Activated CD4-positive, alpha-beta T cell treated with anti-CD3 and anti-CD28 coated beads, Interleukin-2, amount 10 ng/mL, durations not matched to agents 24 days and 14 days (primary cell): Measurements from ENCODE around the gene LPP. TPM values are rescaled to one million over a fixed set of nuclear protein-coding genes. Genes with fewer than 3 reads are reported as not detected.

Experiments used
- DNase-seq: peaks from one replicate; pipeline ENCODE4 v3.0.0; 2022
- H3K27ac Mint-ChIP-seq: one replicate; pipeline ENCODE4 v1.8.0; 2022; ENCODE audit warnings: mild to moderate bottlenecking, mixed read lengths
- H3K27me3 Mint-ChIP-seq: one replicate; pipeline ENCODE4 v1.8.0; 2022; ENCODE audit warnings: mixed read lengths
- H3K36me3 Mint-ChIP-seq: one replicate; pipeline ENCODE4 v1.8.0; 2022; ENCODE audit warnings: low read depth, mild to moderate bottlenecking, mixed read lengths
- H3K4me1 Mint-ChIP-seq: one replicate; pipeline ENCODE4 v1.8.0; 2021; ENCODE audit warnings: mixed read lengths
- H3K4me3 Mint-ChIP-seq: one replicate; pipeline ENCODE4 v1.8.0; 2022; ENCODE audit warnings: mild to moderate bottlenecking, moderate library complexity, mixed read lengths
- H3K9me3 Mint-ChIP-seq: one replicate; pipeline ENCODE4 v1.8.0; 2021; ENCODE audit warnings: mixed read lengths
- intact Hi-C: fragments of 100-400 bp; cut with micrococcal nuclease; formaldehyde crosslinking; loops from one replicate; pipeline ENCODE4 v1.15.1; 2023
- total RNA-seq: library from RNA; stranded (reverse); gene quantifications from 2 replicates; pipeline ENCODE4 v1.2.3, GENCODE V29; 2022

The LPP gene
- total RNA-seq, 1 donor from 2014 or later: 41.4 TPM

DNA sequence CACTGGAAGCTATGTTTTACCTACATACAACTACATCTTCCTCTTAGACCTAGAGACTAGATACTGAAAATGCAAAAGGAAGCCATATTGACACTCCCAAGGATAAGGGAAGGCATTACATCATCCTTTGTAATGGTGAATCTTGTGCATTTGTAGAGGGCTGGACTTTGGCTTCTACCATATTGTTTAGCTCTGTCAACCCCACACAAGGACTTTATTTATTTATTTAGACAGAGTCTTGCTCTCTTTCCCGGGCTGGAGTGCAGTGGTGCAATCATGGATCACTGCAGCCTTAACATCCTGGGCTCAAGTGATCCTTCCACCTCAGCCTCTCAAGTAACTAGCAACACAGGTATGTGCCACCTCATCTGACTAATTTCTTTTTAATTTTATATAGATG is 686.3 kb downstream of the LPP start:
- intact Hi-C loops: no loop called here
- Mint-ChIP-seq H3K27me3 (peaks cover 2% of the 10 kb centered on the region), H3K4me1 (no peaks in the 10 kb centered on the region), H3K9me3 (no peaks in the 10 kb centered on the region), H3K36me3 (peaks cover 1% of the 10 kb centered on the region), H3K4me3 (no peak overlapping the region), H3K27ac (no peak overlapping the region)
- no peak for DNase-seq

DNA sequence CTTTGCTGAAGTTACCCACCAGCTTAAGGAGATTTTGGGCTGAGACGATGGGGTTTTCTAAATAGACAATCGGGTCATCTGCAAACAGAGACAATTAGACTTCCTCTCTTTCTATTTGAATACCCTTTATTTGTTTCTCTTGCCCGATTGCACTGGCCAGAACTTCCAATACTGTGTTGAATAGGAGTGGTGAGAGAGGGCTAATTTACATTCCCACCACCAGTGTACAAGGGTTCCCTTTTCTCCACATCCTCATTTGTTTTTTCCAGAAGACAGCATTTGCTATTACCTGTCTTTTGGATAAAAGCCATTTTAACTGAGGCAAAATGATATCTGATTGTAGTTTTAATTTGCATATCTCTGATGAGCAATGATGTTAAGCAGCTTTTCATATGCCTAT is 687.9 kb downstream of the LPP start:
- peaks cover 2% of the 10 kb centered on the region for H3K27me3 Mint-ChIP-seq
- peaks cover 1% of the 10 kb centered on the region for H3K36me3 Mint-ChIP-seq
- intact Hi-C loops: no loop called here
- no peaks in the 10 kb centered on the region for H3K9me3 Mint-ChIP-seq
- H3K4me1 Mint-ChIP-seq: no peaks in the 10 kb centered on the region
- H3K27ac Mint-ChIP-seq: no peak overlapping the region
- no peak overlapping the region for H3K4me3 Mint-ChIP-seq
- DNase-seq: no peak

GRCh38 chr3:188842639-188843038 is 688.7 kb downstream of the LPP start:
- H3K9me3 Mint-ChIP-seq: no peaks in the 10 kb centered on the region
- H3K27ac Mint-ChIP-seq: no peak overlapping the region
- no peak for DNase-seq
- H3K4me3 Mint-ChIP-seq: no peak overlapping the region
- H3K27me3 Mint-ChIP-seq: peaks cover 2% of the 10 kb centered on the region
- intact Hi-C loops: no loop called here
- peaks cover 1% of the 10 kb centered on the region for H3K36me3 Mint-ChIP-seq
- H3K4me1 Mint-ChIP-seq: no peaks in the 10 kb centered on the region

DNA sequence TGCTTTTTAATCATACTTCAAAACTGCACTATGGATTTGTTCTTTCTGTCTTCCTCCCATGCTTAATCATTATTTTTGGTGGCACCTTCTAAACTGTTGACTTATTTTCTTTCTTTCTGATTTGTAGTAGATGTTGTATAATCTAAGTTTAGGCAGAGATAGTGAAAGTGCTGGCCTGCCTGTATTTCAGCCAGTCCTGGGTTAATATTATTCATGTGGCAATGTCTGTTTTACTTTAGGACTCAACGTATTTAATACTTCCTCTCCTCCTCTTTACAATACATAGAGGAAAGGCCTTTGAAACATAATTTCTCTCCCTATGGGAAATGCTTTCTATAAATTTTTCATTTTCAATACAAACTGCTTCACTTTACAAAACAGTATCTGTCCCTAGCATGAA is 690.1 kb downstream of the LPP start:
- H3K4me3 Mint-ChIP-seq: no peak overlapping the region
- H3K36me3 Mint-ChIP-seq: peaks cover 1% of the 10 kb centered on the region
- no peak for DNase-seq
- no peak overlapping the region for H3K27ac Mint-ChIP-seq
- H3K9me3 Mint-ChIP-seq: no peaks in the 10 kb centered on the region
- no peaks in the 10 kb centered on the region for H3K4me1 Mint-ChIP-seq
- H3K27me3 Mint-ChIP-seq: peaks cover 2% of the 10 kb centered on the region
- intact Hi-C loops: no loop called here

DNA sequence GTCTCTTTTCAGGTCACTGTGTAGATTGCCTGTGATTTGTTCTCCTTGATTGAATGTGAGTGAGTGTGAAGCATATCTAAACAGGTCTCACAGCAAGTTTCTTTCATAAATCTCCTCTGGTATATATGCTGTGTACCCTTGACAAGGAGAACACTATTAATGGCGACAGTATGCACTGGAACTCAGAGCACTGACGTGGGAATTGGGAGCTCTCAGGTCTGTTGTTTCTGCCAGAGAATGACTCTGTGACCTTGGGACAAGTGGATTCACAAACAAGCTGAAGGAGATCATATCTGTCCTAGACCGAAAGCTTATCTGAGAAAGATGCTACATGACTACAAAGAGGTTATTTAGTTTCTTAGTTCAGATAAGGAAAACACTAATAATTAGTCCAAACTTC is 691.6 kb downstream of the LPP start:
- Mint-ChIP-seq H3K4me3 (no peak overlapping the region), H3K36me3 (no peaks in the 10 kb centered on the region), H3K4me1 (no peaks in the 10 kb centered on the region), H3K27ac (no peak overlapping the region), H3K27me3 (peaks cover 2% of the 10 kb centered on the region), H3K9me3 (no peaks in the 10 kb centered on the region)
- no peak for DNase-seq
- intact Hi-C loops: no loop called here

DNA sequence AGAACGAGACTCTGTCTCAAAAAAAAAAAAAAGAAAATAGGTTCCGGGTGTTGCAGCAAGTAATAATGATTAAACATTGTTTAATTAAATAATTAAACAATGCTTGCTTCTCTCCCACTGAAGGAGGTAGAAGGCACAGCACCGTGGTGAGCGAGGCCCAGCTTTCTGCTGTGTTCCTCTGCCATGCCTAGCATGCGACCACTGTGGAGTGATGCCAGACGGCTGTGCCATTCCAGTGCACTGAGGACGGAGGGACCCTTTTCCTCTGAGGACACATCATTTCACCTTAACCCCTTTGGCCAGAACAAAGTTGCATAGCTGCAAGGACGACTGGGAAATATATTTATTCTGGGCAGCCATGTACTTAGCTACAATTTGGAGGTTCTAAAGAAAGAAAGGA is 695.0 kb downstream of the LPP start:
- no peaks in the 10 kb centered on the region for H3K27me3 Mint-ChIP-seq

GRCh38 chr3:188853856-188854771 is 700.2 kb downstream of the LPP start:
- H3K9me3 Mint-ChIP-seq: peaks cover 3% of the 10 kb centered on the region
- H3K4me1 Mint-ChIP-seq: peaks cover 2% of the 10 kb centered on the region
- H3K4me3 Mint-ChIP-seq: no peak overlapping the region
- peaks cover 1% of the 10 kb centered on the region for H3K36me3 Mint-ChIP-seq
- intact Hi-C loops: no loop called here
- H3K27ac Mint-ChIP-seq: no peak overlapping the region
- H3K27me3 Mint-ChIP-seq: peaks cover 3% of the 10 kb centered on the region
- DNase-seq: no peak

More for the DNA sequence above, 695.0 kb downstream of the LPP start:
- Mint-ChIP-seq H3K27ac (no peak overlapping the region), H3K9me3 (no peaks in the 10 kb centered on the region), H3K4me3 (no peak overlapping the region), H3K4me1 (peaks cover 2% of the 10 kb centered on the region), H3K36me3 (peaks cover 1% of the 10 kb centered on the region)
- intact Hi-C loops: no loop called here
- DNase-seq: no peak

DNA sequence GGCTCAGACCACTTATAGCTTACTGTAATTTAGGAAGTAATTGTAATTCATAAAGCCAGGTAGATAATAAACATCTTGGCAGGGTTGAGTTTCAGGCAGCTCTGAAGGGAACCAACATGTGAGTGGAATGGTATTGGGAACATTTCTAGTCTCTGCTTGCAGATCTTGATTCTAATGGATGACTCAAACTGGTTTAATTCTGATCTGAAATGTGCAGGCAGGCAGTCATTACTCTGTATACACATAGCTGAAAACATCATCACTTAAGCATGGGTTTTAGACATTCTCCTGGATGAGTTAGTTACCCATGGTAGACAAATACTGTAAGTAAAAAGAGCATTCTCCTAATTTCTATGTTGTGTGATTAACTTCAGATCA is 700.8 kb downstream of the LPP start:
- Mint-ChIP-seq H3K4me1 (peaks cover 2% of the 10 kb centered on the region), H3K9me3 (peaks cover 3% of the 10 kb centered on the region), H3K4me3 (no peak overlapping the region)

DNA sequence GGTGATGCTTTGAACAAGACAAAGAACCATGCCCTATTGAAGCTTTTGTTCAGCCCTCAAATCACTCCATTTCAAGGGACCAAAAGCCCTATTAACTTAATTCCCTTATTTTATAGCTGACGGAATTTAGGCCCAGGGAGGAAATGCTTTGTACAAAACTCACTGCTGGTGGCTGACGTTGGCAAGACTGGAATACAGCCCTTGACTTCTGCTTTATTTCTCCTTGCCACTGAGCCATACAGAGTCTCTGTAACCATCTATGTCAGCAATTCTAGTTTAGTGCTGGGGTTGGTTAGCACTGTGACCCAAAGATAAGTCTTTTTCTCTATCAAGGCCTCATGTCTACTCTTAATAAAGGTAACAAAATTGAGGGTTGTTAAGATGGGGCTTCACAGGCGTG is 701.7 kb downstream of the LPP start:
- Mint-ChIP-seq H3K27me3 (peaks cover 3% of the 10 kb centered on the region), H3K4me1 (peaks cover 2% of the 10 kb centered on the region), H3K9me3 (peaks cover 3% of the 10 kb centered on the region), H3K4me3 (no peak overlapping the region), H3K36me3 (peaks cover 1% of the 10 kb centered on the region), H3K27ac (no peak overlapping the region)
- no peak for DNase-seq
- intact Hi-C loops: no loop called here

More for the DNA sequence above, 700.8 kb downstream of the LPP start:
- intact Hi-C loops: no loop called here
- peaks cover 3% of the 10 kb centered on the region for H3K27me3 Mint-ChIP-seq
- H3K27ac Mint-ChIP-seq: no peak overlapping the region
- peaks cover 1% of the 10 kb centered on the region for H3K36me3 Mint-ChIP-seq
- DNase-seq: no peak

- Mint-ChIP-seq H3K27me3 (peaks cover 3% of the 10 kb centered on the region), H3K4me1 (peaks cover 2% of the 10 kb centered on the region), H3K27ac (no peak overlapping the region), H3K4me3 (no peak overlapping the region), H3K9me3 (peaks cover 3% of the 10 kb centered on the region), H3K36me3 (no peaks in the 10 kb centered on the region)
- intact Hi-C loops: no loop called here
- no peak for DNase-seq
Measured at GRCh38 chr3:188860147-188860546, 706.2 kb downstream of the LPP start.

GRCh38 chr3:188861842-188862744 is 708.1 kb downstream of the LPP start:
- intact Hi-C loops: no loop called here
- peaks cover 1% of the 10 kb centered on the region for H3K27me3 Mint-ChIP-seq
- H3K27ac Mint-ChIP-seq: no peak overlapping the region
- DNase-seq: no peak
- no peak overlapping the region for H3K4me3 Mint-ChIP-seq
- peaks cover 2% of the 10 kb centered on the region for H3K4me1 Mint-ChIP-seq
- peaks cover under 1% of the 10 kb centered on the region for H3K9me3 Mint-ChIP-seq
- H3K36me3 Mint-ChIP-seq: peaks cover 9% of the 10 kb centered on the region

- peaks cover 12% of the 10 kb centered on the region for H3K36me3 Mint-ChIP-seq
- H3K4me1 Mint-ChIP-seq: peaks cover 2% of the 10 kb centered on the region
- no peak for DNase-seq
- no peak overlapping the region for H3K27ac Mint-ChIP-seq
- intact Hi-C loops: no loop called here
- H3K4me3 Mint-ChIP-seq: no peak overlapping the region
- H3K27me3 Mint-ChIP-seq: no peaks in the 10 kb centered on the region
- H3K9me3 Mint-ChIP-seq: no peaks in the 10 kb centered on the region
Measured at GRCh38 chr3:188863999-188864406, 710.0 kb downstream of the LPP start.

GRCh38 chr3:188867691-188868265 is 713.8 kb downstream of the LPP start:
- intact Hi-C loops: no loop called here
- peaks cover 19% of the 10 kb centered on the region for H3K36me3 Mint-ChIP-seq
- no peak overlapping the region for H3K27ac Mint-ChIP-seq
- DNase-seq: no peak
- no peaks in the 10 kb centered on the region for H3K9me3 Mint-ChIP-seq
- no peaks in the 10 kb centered on the region for H3K4me1 Mint-ChIP-seq
- H3K4me3 Mint-ChIP-seq: no peak overlapping the region
- no peaks in the 10 kb centered on the region for H3K27me3 Mint-ChIP-seq

GRCh38 chr3:188868803-188869202 is 714.8 kb downstream of the LPP start:
- peaks cover 27% of the 10 kb centered on the region for H3K36me3 Mint-ChIP-seq
- intact Hi-C loops: no loop called here
- no peaks in the 10 kb centered on the region for H3K9me3 Mint-ChIP-seq
- no peak overlapping the region for H3K27ac Mint-ChIP-seq
- no peak for DNase-seq
- H3K4me3 Mint-ChIP-seq: no peak overlapping the region
- H3K4me1 Mint-ChIP-seq: no peaks in the 10 kb centered on the region
- no peaks in the 10 kb centered on the region for H3K27me3 Mint-ChIP-seq
